WI38 (cell line): ENCODE data around the gene GUF1.

Experiments
- H3K4me3 ChIP-seq: 2 replicates; pipeline ENCODE4 v1.5.1; 2011; ENCODE audit warnings: low read depth, mild to moderate bottlenecking, control low read depth, low read length
- TF ChIP-seq, protein P1 (sequence below): IDR thresholded peaks from 2 replicates; pipeline ENCODE4 v1.5.1; 2012; ENCODE audit warnings: low read depth, mild to moderate bottlenecking, control low read depth, low read length

The GUF1 gene

DNA sequence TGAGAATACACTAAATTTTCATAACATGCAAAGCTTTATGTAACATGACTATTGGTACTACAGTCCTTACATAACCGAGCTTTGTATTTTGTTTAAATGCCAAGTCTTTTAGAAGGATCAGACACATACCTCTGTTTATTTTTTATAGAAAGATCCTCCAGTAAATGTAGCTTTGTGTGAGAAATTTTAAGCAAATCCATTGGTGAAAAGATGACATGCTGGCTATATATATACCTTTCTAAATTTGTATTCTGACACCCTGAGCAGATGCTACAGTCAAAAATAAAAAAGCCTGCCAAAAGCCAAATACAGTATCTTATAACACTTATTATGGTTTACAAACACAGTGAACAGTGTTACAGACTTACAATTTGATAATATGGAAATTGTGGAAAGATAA is 26.8 kb upstream of the GUF1 start, which contains the start of gene YIPF7:
Gene YIPF7, minus strand, starts transcription at position 201 of the 400 bp plus-strand sequence. CDS start 1,525 bp downstream, outside the sequence.
- TF ChIP-seq, protein P1, sequence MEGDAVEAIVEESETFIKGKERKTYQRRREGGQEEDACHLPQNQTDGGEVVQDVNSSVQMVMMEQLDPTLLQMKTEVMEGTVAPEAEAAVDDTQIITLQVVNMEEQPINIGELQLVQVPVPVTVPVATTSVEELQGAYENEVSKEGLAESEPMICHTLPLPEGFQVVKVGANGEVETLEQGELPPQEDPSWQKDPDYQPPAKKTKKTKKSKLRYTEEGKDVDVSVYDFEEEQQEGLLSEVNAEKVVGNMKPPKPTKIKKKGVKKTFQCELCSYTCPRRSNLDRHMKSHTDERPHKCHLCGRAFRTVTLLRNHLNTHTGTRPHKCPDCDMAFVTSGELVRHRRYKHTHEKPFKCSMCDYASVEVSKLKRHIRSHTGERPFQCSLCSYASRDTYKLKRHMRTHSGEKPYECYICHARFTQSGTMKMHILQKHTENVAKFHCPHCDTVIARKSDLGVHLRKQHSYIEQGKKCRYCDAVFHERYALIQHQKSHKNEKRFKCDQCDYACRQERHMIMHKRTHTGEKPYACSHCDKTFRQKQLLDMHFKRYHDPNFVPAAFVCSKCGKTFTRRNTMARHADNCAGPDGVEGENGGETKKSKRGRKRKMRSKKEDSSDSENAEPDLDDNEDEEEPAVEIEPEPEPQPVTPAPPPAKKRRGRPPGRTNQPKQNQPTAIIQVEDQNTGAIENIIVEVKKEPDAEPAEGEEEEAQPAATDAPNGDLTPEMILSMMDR: no peak

DNA sequence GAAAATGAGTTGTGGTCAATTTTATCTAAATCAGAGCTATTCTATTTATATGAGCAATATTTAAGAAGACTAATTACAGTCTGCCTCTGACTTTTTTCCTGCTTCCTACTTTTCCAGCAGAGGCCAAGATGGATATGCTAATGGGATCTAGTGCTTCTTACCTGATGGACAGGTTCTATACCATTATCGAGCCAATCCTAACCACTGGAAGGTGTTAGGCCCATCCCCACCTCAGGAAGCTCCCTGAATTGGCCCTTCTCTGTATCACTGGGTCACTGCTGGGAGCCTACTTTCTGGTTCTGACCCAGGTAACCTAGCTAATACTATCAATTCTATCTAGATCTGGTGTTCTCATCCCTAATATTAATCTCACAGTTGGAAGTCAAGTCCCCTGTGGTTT is 26.2 kb upstream of the GUF1 start:
- TF ChIP-seq, protein P1: no peak
- no peak overlapping the region for H3K4me3 ChIP-seq

More for the DNA sequence above, 26.8 kb upstream of the GUF1 start, which contains the start of gene YIPF7:
- H3K4me3 ChIP-seq: no peak within 1 kb of the TSS

DNA sequence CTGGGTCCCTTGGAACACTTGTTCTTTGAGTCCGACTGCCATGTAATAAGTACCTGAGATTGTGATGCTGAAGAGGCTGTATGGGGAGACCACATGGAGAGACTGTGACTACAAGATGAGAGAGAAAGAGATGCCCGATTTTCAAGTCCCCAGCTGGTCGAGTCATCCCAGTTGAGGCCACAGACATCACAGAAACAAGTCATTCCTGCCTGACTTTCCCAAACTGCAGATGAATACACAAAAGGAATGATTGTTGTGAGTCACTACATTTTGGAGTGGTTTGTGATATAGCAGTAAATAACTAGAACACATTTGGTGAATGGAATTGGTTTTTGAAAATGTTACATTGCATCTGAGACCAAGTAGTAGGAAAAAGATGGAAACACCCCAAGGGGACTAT is 17.8 kb upstream of the GUF1 start:
- no peak overlapping the region for H3K4me3 ChIP-seq
- TF ChIP-seq, protein P1: no peak

DNA sequence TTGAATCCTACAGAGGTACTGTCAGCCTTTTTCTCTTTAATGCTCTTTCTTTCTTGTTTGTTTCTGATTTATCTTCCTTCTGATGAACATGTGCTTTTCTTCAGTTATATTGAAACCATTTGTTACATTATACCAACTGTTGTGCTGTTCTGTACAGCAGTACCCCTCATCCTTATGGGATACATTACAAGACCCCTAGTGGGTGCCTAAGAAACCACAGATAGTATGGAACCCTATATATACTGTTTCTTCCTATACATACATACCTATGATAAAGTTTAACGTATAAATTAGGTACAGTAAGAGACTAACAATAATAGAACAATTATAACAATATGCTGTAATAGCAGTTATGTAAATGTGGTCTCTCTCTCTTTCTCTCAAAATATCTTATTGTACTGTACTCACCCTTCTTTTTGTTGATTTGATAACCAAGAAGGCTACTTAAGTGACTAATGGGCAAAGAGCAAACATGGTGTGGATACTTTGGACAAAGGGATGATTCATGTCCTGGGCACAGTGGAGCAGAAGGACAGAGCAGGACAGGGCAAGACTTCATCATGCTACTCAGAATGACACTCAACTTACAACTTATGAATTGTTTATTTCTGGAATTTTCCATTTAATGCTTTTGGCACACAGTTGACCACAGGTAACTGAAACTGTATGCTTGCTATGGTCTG is 16.1 kb upstream of the GUF1 start:
- H3K4me3 ChIP-seq: no peak overlapping the region
- TF ChIP-seq, protein P1: no peak

DNA sequence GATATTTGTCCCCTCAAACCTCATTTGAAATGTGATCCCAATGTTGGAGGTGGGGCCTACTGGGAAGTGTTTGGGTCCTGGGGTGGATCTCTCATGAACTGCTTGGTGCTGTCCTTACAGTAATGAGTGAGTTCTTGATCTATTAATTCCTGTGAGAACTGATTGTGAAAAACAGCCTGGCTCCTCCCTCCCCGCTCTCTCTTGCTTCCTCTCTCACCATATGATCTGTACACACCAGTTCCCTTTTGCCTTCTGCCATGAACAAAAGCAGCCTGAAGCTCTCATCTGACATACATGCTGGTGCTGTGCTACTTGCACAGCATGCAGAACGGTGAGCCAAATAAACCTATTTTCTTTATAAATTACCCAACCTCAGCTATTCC is 15.6 kb upstream of the GUF1 start:
- TF ChIP-seq, protein P1: no peak
- H3K4me3 ChIP-seq: no peak overlapping the region

DNA sequence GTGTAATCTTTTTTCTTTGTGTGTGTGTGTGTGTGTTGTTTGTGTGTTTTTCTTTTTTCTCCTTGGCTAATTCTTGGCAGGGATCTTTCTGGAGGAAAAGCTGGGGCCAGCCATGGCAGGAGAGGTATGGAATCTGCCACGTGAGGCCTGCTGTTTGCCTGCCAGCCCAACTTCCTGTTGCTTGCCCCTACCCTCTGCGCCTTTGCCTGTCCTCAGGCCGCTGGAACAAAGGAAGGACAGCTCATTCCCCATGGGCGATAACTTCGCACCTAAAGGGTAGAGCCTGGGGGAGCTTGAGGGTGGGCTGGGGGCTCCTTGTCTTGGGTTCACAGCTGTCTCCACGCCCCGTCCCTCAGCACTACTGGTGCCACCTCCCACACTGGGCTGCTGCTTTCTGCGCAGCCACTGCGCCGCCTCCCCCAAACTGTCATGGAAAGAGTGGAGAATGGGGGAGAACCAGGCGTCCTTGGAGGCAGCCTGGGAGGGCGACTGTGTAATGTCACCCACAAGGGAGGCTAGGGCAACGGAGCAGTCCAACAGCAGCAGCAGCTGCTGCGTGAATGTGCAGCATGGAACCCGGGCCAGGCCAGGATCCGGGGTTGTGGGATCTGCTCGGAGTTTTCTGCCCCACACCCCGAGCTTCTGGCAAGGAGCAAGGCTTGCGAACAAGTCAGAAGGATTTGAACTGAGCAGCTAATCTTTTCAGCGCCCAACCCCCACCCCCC is 14.5 kb upstream of the GUF1 start:
- TF ChIP-seq, protein P1: no peak

DNA sequence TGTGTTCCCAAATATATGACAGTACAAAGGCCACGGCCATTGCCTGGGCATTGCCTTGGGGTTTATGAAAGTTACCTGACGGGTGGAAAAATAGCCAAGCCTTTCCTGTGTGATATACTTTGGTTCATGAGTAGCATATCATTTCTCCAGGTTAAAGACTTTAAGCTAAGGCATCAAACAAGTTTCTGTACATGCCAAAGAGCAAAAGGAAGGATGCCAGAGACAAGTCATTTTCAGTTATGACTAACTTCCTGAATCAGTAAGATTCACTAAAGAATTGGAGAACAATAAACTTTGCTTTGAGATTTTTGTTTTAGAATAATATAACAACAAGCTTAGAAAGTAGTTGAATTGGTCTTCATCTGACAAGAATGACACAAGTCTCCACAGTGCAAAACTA is 9.7 kb upstream of the GUF1 start:
- TF ChIP-seq, protein P1: no peak
- H3K4me3 ChIP-seq: no peak overlapping the region

More for the DNA sequence above, 14.5 kb upstream of the GUF1 start:
- H3K4me3 ChIP-seq: no peak overlapping the region
